Measurements from ENCODE around the gene CCDC63. TPM values are rescaled to one million over a fixed set of nuclear protein-coding genes. Genes with fewer than 3 reads are reported as not detected.
A peak's percentile ranks its signal among the peaks of the same experiment; 100 is the strongest.

Gene CCDC63
- total and polyA plus RNA-seq, 9 of the 15 experiments (the other 6 are each of a cell fraction or from before 2014, with no cell fraction given) = not detected

- no peak overlapping the region for H3K4me2 ChIP-seq (ENCODE audit: insufficient read depth, low read length)
- H3K27me3 ChIP-seq (ENCODE audit: control insufficient read depth in 2 of 2, insufficient read depth in 2 of 2, low read length in 2 of 2) = peaks cover 13 to 40% of the 10 kb centered on the region in 2 experiments; a peak in 4 of 5 replicates
- no peaks in the 10 kb centered on the region for H4K20me1 ChIP-seq (replicated peaks; ENCODE audit: control insufficient read depth, insufficient read depth, low read length)
- no peak for ATAC-seq
- no peak for DNase-seq (ENCODE audit: extremely low read depth in 1 of 4, low spot score in 3 of 4)
- no peaks in the 10 kb centered on the region for H3K36me3 ChIP-seq (ENCODE audit: control insufficient read depth, insufficient read depth, low read length)
- H3K27ac ChIP-seq (ENCODE audit: extremely low read depth, low read depth, low read length) = no peak overlapping the region
- H3K4me1 ChIP-seq (replicated peaks in 1 of 2; ENCODE audit: control insufficient read depth in 2 of 2, insufficient read depth in 2 of 2, low read length in 2 of 2) = no peaks in the 10 kb centered on the region
- TF ChIP-seq MBD1 (CRISPR knock-in tag; IDR thresholded peaks at IDR 0.05) = no peak
- peak; percentile 50; the same call in 1 of the 2 replicates for TF ChIP-seq CBFA2T3 (IDR thresholded peaks at IDR 0.05)
- no peak for FAIRE-seq
- H3K9ac ChIP-seq (ENCODE audit: insufficient read depth in 1 of 2, low read depth in 2 of 2, low read length in 2 of 2) = no peak overlapping the region
- in situ Hi-C loops (cut with MboI) = no loop called here
- no peaks in the 10 kb centered on the region for H3K9me1 ChIP-seq (ENCODE audit: control insufficient read depth, insufficient read depth, low read length)
- POLR2A ChIA-PET = interaction anchor here (0.7 to 0.9 kb wide), 2 partner anchors 17 to 592 kb away, joined by 3 read pairs; no protein-coding TSS in a partner anchor
- no peaks in the 10 kb centered on the region for H3K79me2 ChIP-seq (ENCODE audit: control insufficient read depth, insufficient read depth, low read length)
- intact Hi-C loops (cut with micrococcal nuclease) = no loop called here
- no peak overlapping the region for H3K4me3 ChIP-seq
- 2% methylated on average over 6 of the region's 6 CpGs for WGBS (ENCODE audit: insufficient coverage, low coverage, missing lambda C conversion rate)
- no peaks in the 10 kb centered on the region for H3K9me3 ChIP-seq (replicated peaks; ENCODE audit: control insufficient read depth, insufficient read depth, low read depth, low read length)
- no peak overlapping the region for H2AFZ ChIP-seq (ENCODE audit: low read depth, low read length)
- no TSS peak for BruUV-seq (replicated peaks)
- CTCF ChIA-PET (ENCODE audit: low intra/inter-chr PET ratio) = no interaction called here
These were observed 34.8 kb upstream of the CCDC63 start for GRCh38 chr12:110811972-110812371.

- DNase-seq (ENCODE audit: extremely low read depth in 1 of 4, low spot score in 3 of 4) (no peak), ATAC-seq (no peak), FAIRE-seq (no peak)
- no peak for TF ChIP-seq ZNF551 (CRISPR knock-in tag; IDR thresholded peaks at IDR 0.05)
- no peak for TF ChIP-seq SMAD2 (IDR thresholded peaks at IDR 0.05; ENCODE audit: low read depth, low read length)
- no peak for TF ChIP-seq ZNF174 (CRISPR knock-in tag; IDR thresholded peaks at IDR 0.05)
- no peak for TF ChIP-seq SAFB (IDR thresholded peaks at IDR 0.05; ENCODE audit: borderline replicate concordance, low read depth, low read length)
- no peak for TF ChIP-seq MYC (IDR thresholded peaks at IDR 0.05; ENCODE audit: low read depth, low read length)
- no peak for TF ChIP-seq MYC (CRISPR knock-in tag; IDR thresholded peaks at IDR 0.05; ENCODE audit: borderline replicate concordance, low read depth)
- TF ChIP-seq ZHX1 (conservative IDR thresholded peaks at IDR 0.05; ENCODE audit: low read length) = no peak
- no peak for TF ChIP-seq ELK3 (CRISPR knock-in tag; IDR thresholded peaks at IDR 0.05)
- TF ChIP-seq DACH1 (IDR thresholded peaks at IDR 0.05; ENCODE audit: partially characterized antibody) = no peak
- TF ChIP-seq BCL6 (CRISPR knock-in tag; IDR thresholded peaks at IDR 0.05) = no peak
- ChIA-PET CTCF (ENCODE audit: low intra/inter-chr PET ratio) (no interaction called here), POLR2A (interaction anchor here (0.7 kb wide), 1 partner anchor 460 kb away, joined by 3 read pairs; no protein-coding TSS in a partner anchor)
- Histone ChIP-seq H3K27ac (ENCODE audit: extremely low read depth, low read depth, low read length) (no peak overlapping the region), H3K4me1 (replicated peaks in 1 of 2; ENCODE audit: control insufficient read depth in 2 of 2, insufficient read depth in 2 of 2, low read length in 2 of 2) (no peaks in the 10 kb centered on the region), H4K20me1 (replicated peaks; ENCODE audit: control insufficient read depth, insufficient read depth, low read length) (no peaks in the 10 kb centered on the region), H3K9me3 (replicated peaks; ENCODE audit: control insufficient read depth, insufficient read depth, low read depth, low read length) (no peaks in the 10 kb centered on the region), H3K4me2 (ENCODE audit: insufficient read depth, low read length) (no peak overlapping the region), H3K79me2 (ENCODE audit: control insufficient read depth, insufficient read depth, low read length) (no peaks in the 10 kb centered on the region), H3K36me3 (ENCODE audit: control insufficient read depth, insufficient read depth, low read length) (no peaks in the 10 kb centered on the region), H3K27me3 (ENCODE audit: control insufficient read depth in 2 of 2, insufficient read depth in 2 of 2, low read length in 2 of 2) (peaks cover 13 to 40% of the 10 kb centered on the region in 2 experiments; a peak in 4 of 5 replicates), H3K9ac (ENCODE audit: insufficient read depth in 1 of 2, low read depth in 2 of 2, low read length in 2 of 2) (no peak overlapping the region), H3K4me3 (no peak overlapping the region), H2AFZ (ENCODE audit: low read depth, low read length) (no peak overlapping the region), H3K9me1 (ENCODE audit: control insufficient read depth, insufficient read depth, low read length) (no peaks in the 10 kb centered on the region)
- intact Hi-C loops (cut with micrococcal nuclease) (no loop called here), in situ Hi-C loops (cut with MboI) (no loop called here)
- WGBS (ENCODE audit: insufficient coverage, low coverage, missing lambda C conversion rate) = 1% methylated on average over 8 of the region's 8 CpGs
- BruUV-seq (replicated peaks) = no TSS peak
These were observed 33.5 kb upstream of the CCDC63 start for GRCh38 chr12:110813285-110813684.

Measured in K562 (cell line).